GM12872 (cell line): ENCODE data around the gene HIP1R.

ENCODE experiments used
- TF ChIP-seq, protein P1 (sequence below): IDR thresholded peaks from 3 replicates; pipeline ENCODE4 v1.5.1; 2011; ENCODE audit warnings: low read depth, mild to moderate bottlenecking, low read length, moderate library complexity; ENCODE audit not compliant: insufficient read depth

HIP1R gene

DNA sequence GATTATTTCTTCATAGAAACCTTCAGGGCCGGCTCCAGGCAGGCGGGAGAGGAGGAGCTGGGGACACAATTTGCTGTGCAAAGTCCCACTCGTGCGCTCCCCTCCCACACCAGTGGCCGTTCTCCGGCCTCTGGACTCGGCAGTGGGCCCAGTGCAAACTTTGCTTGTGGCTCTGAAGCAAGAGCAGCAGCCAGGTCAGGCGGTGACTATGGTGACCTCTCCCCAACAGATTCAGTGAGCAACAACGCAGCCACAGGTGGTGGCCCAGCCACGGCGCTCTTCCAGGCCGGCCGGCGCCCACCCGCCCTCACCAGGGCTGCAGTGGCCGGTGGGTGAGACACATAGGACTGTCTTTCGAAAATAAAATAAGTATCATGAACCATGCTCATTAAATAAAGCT lies 31.1 kb downstream of the HIP1R start:
- TF ChIP-seq, protein P1, sequence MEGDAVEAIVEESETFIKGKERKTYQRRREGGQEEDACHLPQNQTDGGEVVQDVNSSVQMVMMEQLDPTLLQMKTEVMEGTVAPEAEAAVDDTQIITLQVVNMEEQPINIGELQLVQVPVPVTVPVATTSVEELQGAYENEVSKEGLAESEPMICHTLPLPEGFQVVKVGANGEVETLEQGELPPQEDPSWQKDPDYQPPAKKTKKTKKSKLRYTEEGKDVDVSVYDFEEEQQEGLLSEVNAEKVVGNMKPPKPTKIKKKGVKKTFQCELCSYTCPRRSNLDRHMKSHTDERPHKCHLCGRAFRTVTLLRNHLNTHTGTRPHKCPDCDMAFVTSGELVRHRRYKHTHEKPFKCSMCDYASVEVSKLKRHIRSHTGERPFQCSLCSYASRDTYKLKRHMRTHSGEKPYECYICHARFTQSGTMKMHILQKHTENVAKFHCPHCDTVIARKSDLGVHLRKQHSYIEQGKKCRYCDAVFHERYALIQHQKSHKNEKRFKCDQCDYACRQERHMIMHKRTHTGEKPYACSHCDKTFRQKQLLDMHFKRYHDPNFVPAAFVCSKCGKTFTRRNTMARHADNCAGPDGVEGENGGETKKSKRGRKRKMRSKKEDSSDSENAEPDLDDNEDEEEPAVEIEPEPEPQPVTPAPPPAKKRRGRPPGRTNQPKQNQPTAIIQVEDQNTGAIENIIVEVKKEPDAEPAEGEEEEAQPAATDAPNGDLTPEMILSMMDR: no peak

DNA sequence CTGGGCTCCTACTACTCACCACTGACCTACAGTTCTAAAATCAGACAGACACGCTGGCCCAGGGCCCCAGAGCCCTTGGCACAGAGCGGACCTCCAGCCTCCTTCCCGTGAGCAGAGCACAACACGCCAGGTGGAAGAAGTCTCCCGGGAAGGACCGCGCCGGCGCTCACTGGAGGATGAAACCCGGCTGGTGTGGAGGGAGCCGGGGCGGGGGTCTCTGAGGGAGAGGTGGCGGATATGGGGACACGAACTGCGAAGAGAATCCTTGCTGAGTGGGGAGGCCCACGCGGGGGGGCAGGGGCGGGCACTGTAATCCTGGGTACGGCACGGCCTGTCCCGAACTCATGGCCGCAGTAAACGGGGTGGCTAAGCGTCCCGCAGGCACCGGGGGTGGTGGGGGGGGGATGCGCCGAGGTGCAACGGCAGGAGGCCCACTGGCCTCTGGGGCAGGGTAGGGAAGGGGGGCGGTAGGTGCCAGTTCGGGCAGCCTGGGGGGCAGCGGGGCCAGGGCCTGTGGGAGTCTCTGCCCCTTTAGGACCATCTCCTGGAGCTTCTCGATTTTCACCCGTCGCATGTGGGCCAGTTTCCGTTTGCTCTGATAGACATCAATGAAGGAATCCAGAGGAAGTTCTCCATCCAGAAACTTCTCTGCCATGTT lies 31.8 kb downstream of the HIP1R start:
- TF ChIP-seq, protein P1: no peak

DNA sequence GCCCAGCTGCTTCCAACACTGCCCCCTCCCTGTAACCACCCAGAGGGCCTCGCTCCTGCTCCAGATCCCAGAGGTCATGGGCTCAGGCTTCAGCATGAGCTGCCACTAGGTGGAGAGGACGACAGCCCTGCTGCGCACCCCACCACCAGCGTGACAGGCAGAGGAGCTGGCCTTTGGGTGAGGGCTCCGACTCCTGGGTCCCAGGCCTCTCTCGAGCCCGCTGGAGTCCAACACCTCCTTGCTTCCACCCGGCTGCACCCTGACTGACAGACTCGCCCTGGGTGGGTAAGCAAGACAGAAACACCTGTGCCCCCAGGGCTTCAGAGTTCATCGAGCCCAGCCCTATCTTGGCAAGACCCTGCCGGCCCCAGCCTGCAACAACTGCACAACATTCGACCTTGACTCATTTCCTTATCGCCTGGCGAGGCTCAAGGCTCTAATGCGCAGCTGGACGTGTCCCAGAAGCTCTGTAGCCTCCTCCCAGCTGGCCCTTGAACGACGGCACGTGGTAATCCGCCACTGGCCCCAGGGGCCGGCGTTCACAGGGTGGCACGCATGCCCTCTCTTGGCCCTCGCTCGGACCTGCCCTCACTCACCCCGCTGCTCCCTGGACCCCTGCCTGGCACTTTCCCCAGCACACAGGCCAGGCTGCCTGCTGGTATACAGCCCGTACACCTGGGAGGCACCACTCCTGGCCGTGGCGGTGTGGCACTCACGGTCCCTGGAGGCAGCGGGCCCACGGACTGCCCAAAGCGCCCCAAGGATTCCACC lies 32.6 kb downstream of the HIP1R start:
- TF ChIP-seq, protein P1: 0 out of 3 replicates have a peak, but pooled peaks have one; percentile 19

DNA sequence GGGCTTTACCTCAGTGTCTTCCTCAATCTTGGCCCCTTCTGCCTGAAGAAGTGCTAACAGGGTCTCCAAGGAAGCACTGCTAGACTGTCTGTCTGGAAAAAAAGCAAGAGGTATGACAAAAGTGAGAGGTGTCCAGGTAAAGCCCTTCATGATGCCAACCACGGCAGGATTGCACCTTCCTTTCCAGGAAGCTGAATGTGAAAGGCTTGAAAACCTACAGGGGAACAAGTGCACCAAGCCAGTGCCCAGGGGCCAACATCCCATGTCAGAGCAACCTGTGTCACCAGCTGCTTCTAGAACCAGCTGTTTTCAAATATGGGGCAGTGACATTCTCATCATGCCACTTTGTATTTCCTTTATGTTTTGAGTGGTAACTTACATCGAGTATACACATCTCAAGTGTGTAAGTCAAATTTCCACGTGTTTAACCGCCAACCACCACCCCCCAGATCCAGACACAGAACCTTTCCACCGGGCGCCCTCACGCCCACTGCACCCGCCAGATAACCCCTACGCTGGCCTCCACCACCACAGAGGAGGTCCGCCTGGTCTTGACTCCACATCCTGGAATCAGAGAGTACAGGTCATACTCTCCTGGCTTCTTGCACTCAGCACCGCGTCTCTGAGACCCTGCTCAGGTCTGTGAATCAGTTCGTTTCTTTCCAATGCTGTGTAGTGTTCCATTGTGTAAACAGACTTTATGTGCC lies 33.4 kb downstream of the HIP1R start:
- TF ChIP-seq, protein P1: no peak

DNA sequence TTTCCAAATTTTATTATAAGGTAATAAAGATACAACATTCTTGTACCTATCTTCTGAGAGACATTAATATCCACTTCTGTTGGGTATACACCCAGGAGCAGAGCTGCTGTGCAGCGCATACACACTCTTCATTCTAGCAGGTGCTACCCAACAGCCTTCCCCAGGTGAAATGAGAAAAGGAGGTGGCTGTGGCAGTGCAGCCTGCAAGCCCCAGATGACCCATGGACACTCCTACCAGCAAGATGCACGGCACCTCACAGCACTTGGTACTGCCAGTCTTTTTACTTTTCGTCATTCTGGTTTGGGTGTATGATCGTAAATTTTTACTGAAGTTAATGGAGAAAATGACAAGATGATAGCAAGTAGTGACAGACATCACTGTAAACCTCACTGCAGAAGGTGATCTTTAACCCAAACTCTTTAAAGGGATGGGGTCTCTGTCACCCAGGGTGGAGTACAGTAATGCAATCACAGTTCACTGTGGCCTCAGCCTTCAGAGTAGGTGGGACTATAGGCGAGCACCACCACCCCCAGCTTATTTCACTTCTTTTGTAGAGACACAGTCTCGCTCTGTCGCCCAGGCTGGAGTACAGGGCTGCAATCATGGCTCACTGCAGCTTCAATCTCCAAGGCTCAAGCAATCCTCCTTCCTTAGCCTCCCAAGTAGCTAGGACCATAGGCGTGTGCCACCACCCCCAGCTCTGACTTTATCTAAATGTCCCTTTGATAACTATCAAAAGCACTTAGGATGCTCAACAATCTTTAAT lies 34.1 kb downstream of the HIP1R start:
- TF ChIP-seq, protein P1: no peak

DNA sequence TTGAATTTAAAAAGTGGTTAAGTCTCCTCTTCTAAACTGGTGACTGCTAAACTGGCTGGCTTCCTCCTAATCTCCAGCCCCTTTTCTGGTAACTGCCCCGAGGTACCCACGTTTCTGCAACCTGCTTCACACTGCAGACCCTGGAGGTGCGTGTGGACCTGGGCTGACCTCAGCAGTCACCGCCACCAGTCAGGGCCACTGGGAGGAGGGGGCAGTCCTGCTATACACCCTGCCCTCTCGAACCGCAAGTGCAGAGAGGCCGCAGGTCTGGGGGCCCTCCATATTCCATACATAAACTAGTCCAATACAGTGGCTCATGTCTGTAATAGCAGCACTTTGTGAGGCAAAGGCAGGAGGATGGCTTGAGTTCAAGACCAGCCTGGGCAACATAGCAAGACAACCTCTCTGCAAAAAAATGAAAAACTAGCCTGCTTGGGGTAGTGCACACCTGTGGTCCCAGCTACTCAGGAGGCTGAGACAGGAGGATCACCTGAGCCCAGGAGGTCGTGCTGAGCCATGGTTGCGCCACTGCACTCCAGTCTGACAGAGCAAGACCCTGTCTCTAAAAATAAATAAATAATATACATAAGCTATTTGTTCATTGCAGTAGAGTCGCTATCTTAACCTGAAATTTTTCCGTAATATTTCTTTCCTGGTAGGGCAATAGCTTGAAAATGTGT lies 35.0 kb downstream of the HIP1R start:
- TF ChIP-seq, protein P1: no peak
